Endothelial cell of umbilical vein (primary cell): ENCODE results near the gene PPP1R3F.

Experiments used
- EZH2 ChIP-seq: IDR thresholded peaks from 2 replicates; pipeline ENCODE4 v1.6.1; 2012; ENCODE audit warnings: borderline replicate concordance, low read depth, mild to moderate bottlenecking, moderate library complexity, low read length, inconsistent platforms; ENCODE audit not compliant: severe bottlenecking
- FOS ChIP-seq: IDR thresholded peaks from 2 replicates; pipeline ENCODE4 v1.6.1; 2011; ENCODE audit warnings: mild to moderate bottlenecking, low read length, moderate library complexity, borderline replicate concordance; ENCODE audit not compliant: insufficient read depth
- JUN ChIP-seq: IDR thresholded peaks from 2 replicates; pipeline ENCODE4 v1.6.1; 2011; ENCODE audit warnings: borderline replicate concordance, low read depth; ENCODE audit not compliant: insufficient read length, insufficient read depth
- MYC ChIP-seq: IDR thresholded peaks from one replicate; pipeline ENCODE4 v1.6.1; 2011; ENCODE audit warnings: mild to moderate bottlenecking, low read depth, low read length
- POLR2A ChIP-seq: IDR thresholded peaks from 2 replicates; pipeline ENCODE4 v1.6.1; 2012; ENCODE audit warnings: low read depth, mild to moderate bottlenecking, control low read depth, low read length
- POLR2AphosphoS5 ChIP-seq: IDR thresholded peaks from 2 replicates; pipeline ENCODE4 v1.6.1; 2012; ENCODE audit warnings: low read depth, mild to moderate bottlenecking, control low read depth, low read length, moderate library complexity; ENCODE audit not compliant: insufficient read depth
- TF ChIP-seq, protein P1 (sequence below), 2 donors: IDR thresholded peaks; 1 replicate in 1 of 2; 2 replicates in 1 of 2; pipeline ENCODE4 v1.5.1; 2011; ENCODE audit warnings: low read length in 2 of 2, mild to moderate bottlenecking in 2 of 2, moderate library complexity in 2 of 2, control low read depth in 1 of 2, inconsistent platforms in 1 of 2, low read depth in 1 of 2; ENCODE audit not compliant: insufficient read depth in 1 of 2; ENCODE audit errors: extremely low read depth in 1 of 2
- TF ChIP-seq, protein P2 (sequence below): IDR thresholded peaks from 2 replicates; pipeline ENCODE4 v1.6.1; 2011; ENCODE audit not compliant: insufficient read depth, insufficient read length

DNA sequence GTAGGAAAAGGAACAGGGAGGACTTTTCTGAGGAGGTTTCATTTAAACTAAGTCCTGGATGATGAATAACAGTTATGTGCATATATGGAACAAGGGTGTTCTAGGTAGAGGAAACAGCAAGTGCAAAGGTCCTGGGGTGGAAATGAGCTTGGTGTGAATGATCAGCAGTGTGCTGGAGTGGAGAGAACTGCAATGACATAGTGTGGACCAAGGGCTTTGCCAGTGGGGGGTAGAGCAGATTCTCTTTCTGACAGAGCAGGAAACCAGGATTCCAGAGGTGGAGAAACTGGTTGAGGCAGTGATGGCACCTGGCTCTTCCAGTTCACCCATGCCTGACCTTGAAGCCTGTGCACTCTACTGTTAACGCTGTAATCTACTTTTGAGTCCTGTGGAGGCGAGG is 1.7 kb downstream of the PPP1R3F start:
- TF ChIP-seq, protein P1, sequence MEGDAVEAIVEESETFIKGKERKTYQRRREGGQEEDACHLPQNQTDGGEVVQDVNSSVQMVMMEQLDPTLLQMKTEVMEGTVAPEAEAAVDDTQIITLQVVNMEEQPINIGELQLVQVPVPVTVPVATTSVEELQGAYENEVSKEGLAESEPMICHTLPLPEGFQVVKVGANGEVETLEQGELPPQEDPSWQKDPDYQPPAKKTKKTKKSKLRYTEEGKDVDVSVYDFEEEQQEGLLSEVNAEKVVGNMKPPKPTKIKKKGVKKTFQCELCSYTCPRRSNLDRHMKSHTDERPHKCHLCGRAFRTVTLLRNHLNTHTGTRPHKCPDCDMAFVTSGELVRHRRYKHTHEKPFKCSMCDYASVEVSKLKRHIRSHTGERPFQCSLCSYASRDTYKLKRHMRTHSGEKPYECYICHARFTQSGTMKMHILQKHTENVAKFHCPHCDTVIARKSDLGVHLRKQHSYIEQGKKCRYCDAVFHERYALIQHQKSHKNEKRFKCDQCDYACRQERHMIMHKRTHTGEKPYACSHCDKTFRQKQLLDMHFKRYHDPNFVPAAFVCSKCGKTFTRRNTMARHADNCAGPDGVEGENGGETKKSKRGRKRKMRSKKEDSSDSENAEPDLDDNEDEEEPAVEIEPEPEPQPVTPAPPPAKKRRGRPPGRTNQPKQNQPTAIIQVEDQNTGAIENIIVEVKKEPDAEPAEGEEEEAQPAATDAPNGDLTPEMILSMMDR (IDR thresholded peaks at IDR 0.05; ENCODE audit: extremely low read depth in 1 of 2, insufficient read depth in 1 of 2, low read depth in 1 of 2, low read length in 2 of 2): no peak
- TF ChIP-seq EZH2: no peak
- no peak for TF ChIP-seq POLR2A
- TF ChIP-seq, protein P2, sequence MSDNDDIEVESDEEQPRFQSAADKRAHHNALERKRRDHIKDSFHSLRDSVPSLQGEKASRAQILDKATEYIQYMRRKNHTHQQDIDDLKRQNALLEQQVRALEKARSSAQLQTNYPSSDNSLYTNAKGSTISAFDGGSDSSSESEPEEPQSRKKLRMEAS: no peak
- TF ChIP-seq POLR2AphosphoS5: no peak
- no peak for TF ChIP-seq MYC
- no peak for TF ChIP-seq JUN
- no peak for TF ChIP-seq FOS
